Neural progenitor cell (in vitro differentiated cells): Measurements from ENCODE around the gene MPP2. TPM values are rescaled to one million over a fixed set of nuclear protein-coding genes. Genes with fewer than 3 reads are reported as not detected.

Experiments used
- DNase-seq: peaks from one replicate; pipeline ENCODE4 v3.0.0-alpha.2; 2016; ENCODE audit warnings: low spot score
- H2AFZ ChIP-seq: fragments of 200-600 bp; sonication (generic); replicated peaks from 2 replicates; pipeline ENCODE4 v1.6.1; 2016; ENCODE audit warnings: antibody characterized with exemption
- H3F3A ChIP-seq: fragments of 200-600 bp; sonication (generic); 2 replicates; pipeline ENCODE4 v1.6.1; 2016; ENCODE audit warnings: antibody characterized with exemption, low read depth
- H3K27ac ChIP-seq: fragments of 200-600 bp; sonication (generic); 2 replicates; pipeline ENCODE4 v1.5.1; 2016; ENCODE audit warnings: mild to moderate bottlenecking
- H3K27me3 ChIP-seq: fragments of 200-600 bp; sonication (generic); 2 replicates; pipeline ENCODE4 v1.6.1; 2016; ENCODE audit warnings: mild to moderate bottlenecking, moderate library complexity
- H3K36me3 ChIP-seq: fragments of 200-600 bp; sonication (generic); 2 replicates; pipeline ENCODE4 v1.5.1; 2016
- H3K4me1 ChIP-seq: fragments of 200-600 bp; sonication (generic); 2 replicates; pipeline ENCODE4 v1.6.1; 2016; ENCODE audit warnings: mixed run types
- H3K4me2 ChIP-seq: fragments of 200-600 bp; sonication (generic); 2 replicates; pipeline ENCODE4 v1.6.1; 2016
- H3K4me3 ChIP-seq: fragments of 200-600 bp; sonication (generic); 2 replicates; pipeline ENCODE4 v1.5.1; 2016
- H3K79me2 ChIP-seq: fragments of 200-600 bp; sonication (generic); 2 replicates; pipeline ENCODE4 v1.6.1; 2016; ENCODE audit warnings: low read depth
- H3K9ac ChIP-seq: fragments of 200-600 bp; sonication (generic); 2 replicates; pipeline ENCODE4 v1.6.1; 2016
- H3K9me3 ChIP-seq: fragments of 200-600 bp; sonication (generic); 2 replicates; pipeline ENCODE4 v1.5.1; 2016; ENCODE audit warnings: low read depth
- H4K20me1 ChIP-seq: fragments of 200-600 bp; sonication (generic); 2 replicates; pipeline ENCODE4 v1.6.1; 2016; ENCODE audit warnings: low read depth
- H3K27ac Mint-ChIP-seq: 3 replicates; pipeline ENCODE4 v1.8.0; 2021; ENCODE audit warnings: mixed read lengths
- H3K27me3 Mint-ChIP-seq: 2 replicates; pipeline ENCODE4 v1.8.0; 2022; ENCODE audit warnings: low read depth, mild to moderate bottlenecking, inconsistent platforms, moderate library complexity, mixed read lengths; ENCODE audit not compliant: insufficient read depth
- H3K36me3 Mint-ChIP-seq: 3 replicates; pipeline ENCODE4 v1.8.0; 2021; ENCODE audit warnings: mixed read lengths
- H3K4me1 Mint-ChIP-seq: 3 replicates; pipeline ENCODE4 v1.8.0; 2021; ENCODE audit warnings: mixed read lengths
- H3K4me3 Mint-ChIP-seq: 3 replicates; pipeline ENCODE4 v1.8.0; 2021; ENCODE audit warnings: mild to moderate bottlenecking, moderate library complexity, mixed read lengths
- H3K9me3 Mint-ChIP-seq: 3 replicates; pipeline ENCODE4 v1.8.0; 2020; ENCODE audit warnings: mixed read lengths
- EZH2 ChIP-seq: fragments of 200-600 bp; sonication (generic); IDR thresholded peaks from 2 replicates; pipeline ENCODE4 v1.6.1; 2017; ENCODE audit warnings: antibody characterized with exemption, mild to moderate bottlenecking, moderate library complexity
- EZH2phosphoT487 ChIP-seq: fragments of 200-600 bp; sonication (generic); IDR thresholded peaks from 2 replicates; pipeline ENCODE4 v1.6.1; 2017; ENCODE audit warnings: antibody characterized with exemption
- total RNA-seq: library from RNA; depleted of rRNA; stranded (reverse); fragments of >200 nt; gene quantifications from 2 replicates; pipeline ENCODE4 v1.2.3, GENCODE V29; 2015; ENCODE audit warnings: low replicate concordance
- TF ChIP-seq, protein P1 (sequence below): fragments of 200-600 bp; sonication (generic); IDR thresholded peaks from 2 replicates; pipeline ENCODE4 v1.5.1; 2017; ENCODE audit warnings: antibody characterized with exemption, mild to moderate bottlenecking

Gene MPP2
- total RNA-seq, 1 donor from 2014 or later, result 7.8 TPM

GRCh38 chr17:43950554-43950953, 43.2 kb upstream of the MPP2 start:
- H3K27ac ChIP-seq, result no peak overlapping the region

DNA sequence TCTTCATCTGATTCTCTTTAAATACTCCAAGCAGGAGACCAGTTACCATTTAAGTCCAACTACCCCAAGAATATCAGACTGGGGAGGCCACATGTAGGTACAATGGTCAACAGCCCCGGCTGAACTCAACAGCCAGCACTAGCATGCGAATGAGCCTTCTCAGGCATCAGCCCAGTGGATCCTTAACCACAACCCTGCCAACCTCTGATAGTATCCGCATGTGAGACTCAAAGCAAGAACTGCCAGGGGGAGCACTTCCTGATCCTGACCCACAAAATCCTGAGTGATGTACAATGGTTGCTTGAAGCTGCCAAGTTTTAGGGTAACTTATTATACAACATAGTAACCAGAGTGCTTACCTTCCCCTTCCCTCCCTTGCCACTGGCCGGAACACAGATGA, 42.4 kb upstream of the MPP2 start:
- H3K9me3 Mint-ChIP-seq, result no peaks in the 10 kb centered on the region
- Histone ChIP-seq H3K4me2 (no peak overlapping the region), H3K4me3 (no peak overlapping the region), H3K79me2 (no peaks in the 10 kb centered on the region), H3K36me3 (no peaks in the 10 kb centered on the region), H3K4me1 (no peaks in the 10 kb centered on the region), H4K20me1 (no peaks in the 10 kb centered on the region), H3K27ac (no peak overlapping the region), H2AFZ (no peak overlapping the region), H3K27me3 (peaks cover 54% of the 10 kb centered on the region), H3F3A (peaks cover 27% of the 10 kb centered on the region), H3K9ac (no peak overlapping the region), H3K9me3 (no peaks in the 10 kb centered on the region)
- TF ChIP-seq EZH2phosphoT487 (no peak), EZH2 (no peak)
- TF ChIP-seq, protein P1, sequence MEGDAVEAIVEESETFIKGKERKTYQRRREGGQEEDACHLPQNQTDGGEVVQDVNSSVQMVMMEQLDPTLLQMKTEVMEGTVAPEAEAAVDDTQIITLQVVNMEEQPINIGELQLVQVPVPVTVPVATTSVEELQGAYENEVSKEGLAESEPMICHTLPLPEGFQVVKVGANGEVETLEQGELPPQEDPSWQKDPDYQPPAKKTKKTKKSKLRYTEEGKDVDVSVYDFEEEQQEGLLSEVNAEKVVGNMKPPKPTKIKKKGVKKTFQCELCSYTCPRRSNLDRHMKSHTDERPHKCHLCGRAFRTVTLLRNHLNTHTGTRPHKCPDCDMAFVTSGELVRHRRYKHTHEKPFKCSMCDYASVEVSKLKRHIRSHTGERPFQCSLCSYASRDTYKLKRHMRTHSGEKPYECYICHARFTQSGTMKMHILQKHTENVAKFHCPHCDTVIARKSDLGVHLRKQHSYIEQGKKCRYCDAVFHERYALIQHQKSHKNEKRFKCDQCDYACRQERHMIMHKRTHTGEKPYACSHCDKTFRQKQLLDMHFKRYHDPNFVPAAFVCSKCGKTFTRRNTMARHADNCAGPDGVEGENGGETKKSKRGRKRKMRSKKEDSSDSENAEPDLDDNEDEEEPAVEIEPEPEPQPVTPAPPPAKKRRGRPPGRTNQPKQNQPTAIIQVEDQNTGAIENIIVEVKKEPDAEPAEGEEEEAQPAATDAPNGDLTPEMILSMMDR, result no peak
- H3K4me1 Mint-ChIP-seq, result peaks cover 16% of the 10 kb centered on the region
- no peaks in the 10 kb centered on the region for H3K36me3 Mint-ChIP-seq
- H3K4me3 Mint-ChIP-seq, result no peak overlapping the region
- peaks cover 51% of the 10 kb centered on the region for H3K27me3 Mint-ChIP-seq
- no peak overlapping the region for H3K27ac Mint-ChIP-seq
- no peak for DNase-seq

More at GRCh38 chr17:43950554-43950953, 43.2 kb upstream of the MPP2 start:
- Histone ChIP-seq H4K20me1 (no peaks in the 10 kb centered on the region), H3K36me3 (no peaks in the 10 kb centered on the region), H3K79me2 (no peaks in the 10 kb centered on the region), H3F3A (peaks cover 27% of the 10 kb centered on the region), H3K4me2 (no peak overlapping the region), H3K4me1 (no peaks in the 10 kb centered on the region), H3K4me3 (no peak overlapping the region), H3K9me3 (no peaks in the 10 kb centered on the region), H2AFZ (no peak overlapping the region), H3K27me3 (peaks cover 62% of the 10 kb centered on the region), H3K9ac (no peak overlapping the region)
- DNase-seq, result no peak
- Mint-ChIP-seq H3K27me3 (peaks cover 54% of the 10 kb centered on the region), H3K4me1 (peaks cover 16% of the 10 kb centered on the region), H3K36me3 (no peaks in the 10 kb centered on the region), H3K9me3 (no peaks in the 10 kb centered on the region), H3K4me3 (no peak overlapping the region), H3K27ac (no peak overlapping the region)
- TF ChIP-seq, protein P1, result no peak

GRCh38 chr17:43946781-43947180, 39.4 kb upstream of the MPP2 start:
- TF ChIP-seq, protein P1, result no peak
- TF ChIP-seq EZH2phosphoT487, result no peak
- TF ChIP-seq EZH2, result no peak
- Mint-ChIP-seq H3K4me1 (peaks cover 9% of the 10 kb centered on the region), H3K27me3 (peaks cover 36% of the 10 kb centered on the region)

More at GRCh38 chr17:43946781-43947180, 39.4 kb upstream of the MPP2 start:
- Histone ChIP-seq H3K4me2 (no peak overlapping the region), H3K4me3 (no peak overlapping the region), H3K27me3 (peaks cover 24% of the 10 kb centered on the region), H3K9ac (no peak overlapping the region), H3K27ac (no peak overlapping the region), H3K79me2 (no peaks in the 10 kb centered on the region), H2AFZ (no peak overlapping the region), H4K20me1 (no peaks in the 10 kb centered on the region), H3F3A (peaks cover 5% of the 10 kb centered on the region), H3K9me3 (no peaks in the 10 kb centered on the region), H3K36me3 (no peaks in the 10 kb centered on the region), H3K4me1 (no peaks in the 10 kb centered on the region)
- Mint-ChIP-seq H3K4me3 (no peak overlapping the region), H3K27ac (no peak overlapping the region), H3K9me3 (no peaks in the 10 kb centered on the region), H3K36me3 (no peaks in the 10 kb centered on the region)
- DNase-seq, result no peak
